Middle frontal gyrus (tissue), 1 donor: ENCODE results near the gene RRAD.

Experiments
- DNase-seq: peaks from one replicate; pipeline ENCODE4 v3.0.0-alpha.2; 2015; ENCODE audit warnings: low spot score; ENCODE audit errors: extremely low spot score

The RRAD gene

GRCh38 chr16:66881560-66881959 is 43.8 kb downstream of the RRAD start:
- DNase-seq = no peak

GRCh38 chr16:66881014-66881417 is 44.3 kb downstream of the RRAD start:
- no peak for DNase-seq

GRCh38 chr16:66880288-66881013 is 44.9 kb downstream of the RRAD start, which contains the start of gene PDP2:
PDP2 (plus strand) TSS chr16:66880515; CDS start chr16:66884285, 3,770 bp downstream.
- DNase-seq = peak; percentile 91

GRCh38 chr16:66878067-66878466 is 47.3 kb downstream of the RRAD start:
- no peak for DNase-seq

- no peak for DNase-seq
These were observed 51.1 kb downstream of the RRAD start for GRCh38 chr16:66874079-66874775.

- DNase-seq = no peak
These were observed 51.7 kb downstream of the RRAD start for GRCh38 chr16:66873685-66874055.

GRCh38 chr16:66872943-66873684 is 52.2 kb downstream of the RRAD start:
- peak; percentile 74 for DNase-seq

GRCh38 chr16:66872559-66872942 is 52.8 kb downstream of the RRAD start:
- no peak for DNase-seq

GRCh38 chr16:66871840-66872239 is 53.5 kb downstream of the RRAD start:
- no peak for DNase-seq
